Measurements from ENCODE around the gene DDX17. TPM values are rescaled to one million over a fixed set of nuclear protein-coding genes. Genes with fewer than 3 reads are reported as not detected.
A peak's percentile ranks its signal among the peaks of the same experiment; 100 is the strongest.

Gene DDX17
- total RNA-seq, 1 experiment from 2014 or later = 399 TPM

DNA sequence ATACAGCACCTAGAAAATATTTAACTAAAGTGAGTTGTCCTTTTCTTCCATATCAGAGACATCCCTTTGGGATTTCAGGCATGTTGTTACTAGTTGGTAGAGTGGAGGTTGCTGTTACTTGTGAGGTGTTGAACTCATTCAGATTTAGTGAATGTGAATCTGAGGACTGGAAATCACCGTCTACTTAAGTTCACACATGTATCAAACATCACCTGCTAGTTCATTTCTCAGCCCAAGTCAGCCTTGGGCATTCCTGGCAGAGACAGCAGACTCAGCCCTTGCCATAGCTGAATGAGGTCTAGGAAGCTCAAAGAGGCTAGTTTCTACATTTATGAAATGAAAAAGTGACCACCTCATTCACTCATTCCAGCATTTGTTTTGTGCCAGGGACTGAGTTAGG lies 28.5 kb downstream of the DDX17 start:
- Mint-ChIP-seq H3K4me3 (no peak overlapping the region), H3K4me1 (no peaks in the 10 kb centered on the region; the same call in 1 of the 2 replicates), H3K9me3 (no peaks in the 10 kb centered on the region), H3K36me3 (peaks cover 14% of the 10 kb centered on the region), H3K27ac (peak overlapping the region; percentile 55), H3K27me3 (ENCODE audit: low read depth) (no peaks in the 10 kb centered on the region)
- ATAC-seq (no peak), DNase-seq (ENCODE audit: low spot score) (no peak)
- ChIA-PET CTCF (no interaction called here), POLR2A (no interaction called here)
- TF ChIP-seq, protein P1, sequence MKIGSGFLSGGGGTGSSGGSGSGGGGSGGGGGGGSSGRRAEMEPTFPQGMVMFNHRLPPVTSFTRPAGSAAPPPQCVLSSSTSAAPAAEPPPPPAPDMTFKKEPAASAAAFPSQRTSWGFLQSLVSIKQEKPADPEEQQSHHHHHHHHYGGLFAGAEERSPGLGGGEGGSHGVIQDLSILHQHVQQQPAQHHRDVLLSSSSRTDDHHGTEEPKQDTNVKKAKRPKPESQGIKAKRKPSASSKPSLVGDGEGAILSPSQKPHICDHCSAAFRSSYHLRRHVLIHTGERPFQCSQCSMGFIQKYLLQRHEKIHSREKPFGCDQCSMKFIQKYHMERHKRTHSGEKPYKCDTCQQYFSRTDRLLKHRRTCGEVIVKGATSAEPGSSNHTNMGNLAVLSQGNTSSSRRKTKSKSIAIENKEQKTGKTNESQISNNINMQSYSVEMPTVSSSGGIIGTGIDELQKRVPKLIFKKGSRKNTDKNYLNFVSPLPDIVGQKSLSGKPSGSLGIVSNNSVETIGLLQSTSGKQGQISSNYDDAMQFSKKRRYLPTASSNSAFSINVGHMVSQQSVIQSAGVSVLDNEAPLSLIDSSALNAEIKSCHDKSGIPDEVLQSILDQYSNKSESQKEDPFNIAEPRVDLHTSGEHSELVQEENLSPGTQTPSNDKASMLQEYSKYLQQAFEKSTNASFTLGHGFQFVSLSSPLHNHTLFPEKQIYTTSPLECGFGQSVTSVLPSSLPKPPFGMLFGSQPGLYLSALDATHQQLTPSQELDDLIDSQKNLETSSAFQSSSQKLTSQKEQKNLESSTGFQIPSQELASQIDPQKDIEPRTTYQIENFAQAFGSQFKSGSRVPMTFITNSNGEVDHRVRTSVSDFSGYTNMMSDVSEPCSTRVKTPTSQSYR (CRISPR knock-in tag; IDR thresholded peaks at IDR 0.05) = no peak
- TF ChIP-seq, protein P2, sequence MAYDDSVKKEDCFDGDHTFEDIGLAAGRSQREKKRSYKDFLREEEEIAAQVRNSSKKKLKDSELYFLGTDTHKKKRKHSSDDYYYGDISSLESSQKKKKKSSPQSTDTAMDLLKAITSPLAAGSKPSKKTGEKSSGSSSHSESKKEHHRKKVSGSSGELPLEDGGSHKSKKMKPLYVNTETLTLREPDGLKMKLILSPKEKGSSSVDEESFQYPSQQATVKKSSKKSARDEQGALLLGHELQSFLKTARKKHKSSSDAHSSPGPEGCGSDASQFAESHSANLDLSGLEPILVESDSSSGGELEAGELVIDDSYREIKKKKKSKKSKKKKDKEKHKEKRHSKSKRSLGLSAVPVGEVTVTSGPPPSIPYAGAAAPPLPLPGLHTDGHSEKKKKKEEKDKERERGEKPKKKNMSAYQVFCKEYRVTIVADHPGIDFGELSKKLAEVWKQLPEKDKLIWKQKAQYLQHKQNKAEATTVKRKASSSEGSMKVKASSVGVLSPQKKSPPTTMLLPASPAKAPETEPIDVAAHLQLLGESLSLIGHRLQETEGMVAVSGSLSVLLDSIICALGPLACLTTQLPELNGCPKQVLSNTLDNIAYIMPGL (CRISPR knock-in tag; IDR thresholded peaks at IDR 0.05) = no peak
- TF ChIP-seq GABPB1 (CRISPR knock-in tag; IDR thresholded peaks at IDR 0.05) (no peak), JAZF1 (CRISPR knock-in tag; IDR thresholded peaks at IDR 0.05) (no peak), SMAD4 (CRISPR knock-in tag; IDR thresholded peaks at IDR 0.05) (no peak), ZNF423 (CRISPR knock-in tag; IDR thresholded peaks at IDR 0.05) (no peak), TEAD1 (CRISPR knock-in tag; IDR thresholded peaks at IDR 0.05) (no peak), RELA (CRISPR knock-in tag; IDR thresholded peaks at IDR 0.05; ENCODE audit: borderline replicate concordance) (no peak), ZNF232 (CRISPR knock-in tag; IDR thresholded peaks at IDR 0.05) (no peak), CREB1 (CRISPR knock-in tag; IDR thresholded peaks at IDR 0.05) (no peak), TP53 (CRISPR knock-in tag; IDR thresholded peaks at IDR 0.05) (no peak), ZBTB21 (CRISPR knock-in tag; IDR thresholded peaks at IDR 0.05; ENCODE audit: borderline replicate concordance) (no peak), CBFB (CRISPR knock-in tag; IDR thresholded peaks at IDR 0.05; ENCODE audit: low read depth) (no peak), SMAD3 (CRISPR knock-in tag; IDR thresholded peaks at IDR 0.05; ENCODE audit: borderline replicate concordance) (no peak)
- TF ChIP-seq, protein P3, sequence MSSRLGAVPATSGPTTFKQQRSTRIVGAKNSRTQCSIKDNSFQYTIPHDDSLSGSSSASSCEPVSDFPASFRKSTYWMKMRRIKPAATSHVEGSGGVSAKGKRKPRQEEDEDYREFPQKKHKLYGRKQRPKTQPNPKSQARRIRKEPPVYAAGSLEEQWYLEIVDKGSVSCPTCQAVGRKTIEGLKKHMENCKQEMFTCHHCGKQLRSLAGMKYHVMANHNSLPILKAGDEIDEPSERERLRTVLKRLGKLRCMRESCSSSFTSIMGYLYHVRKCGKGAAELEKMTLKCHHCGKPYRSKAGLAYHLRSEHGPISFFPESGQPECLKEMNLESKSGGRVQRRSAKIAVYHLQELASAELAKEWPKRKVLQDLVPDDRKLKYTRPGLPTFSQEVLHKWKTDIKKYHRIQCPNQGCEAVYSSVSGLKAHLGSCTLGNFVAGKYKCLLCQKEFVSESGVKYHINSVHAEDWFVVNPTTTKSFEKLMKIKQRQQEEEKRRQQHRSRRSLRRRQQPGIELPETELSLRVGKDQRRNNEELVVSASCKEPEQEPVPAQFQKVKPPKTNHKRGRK (CRISPR knock-in tag; IDR thresholded peaks at IDR 0.05; ENCODE audit: borderline replicate concordance) = no peak
- TF ChIP-seq, protein P4, sequence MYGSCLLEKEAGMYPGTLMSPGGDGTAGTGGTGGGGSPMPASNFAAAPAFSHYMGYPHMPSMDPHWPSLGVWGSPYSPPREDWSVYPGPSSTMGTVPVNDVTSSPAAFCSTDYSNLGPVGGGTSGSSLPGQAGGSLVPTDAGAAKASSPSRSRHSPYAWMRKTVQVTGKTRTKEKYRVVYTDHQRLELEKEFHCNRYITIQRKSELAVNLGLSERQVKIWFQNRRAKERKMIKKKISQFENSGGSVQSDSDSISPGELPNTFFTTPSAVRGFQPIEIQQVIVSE (CRISPR knock-in tag; IDR thresholded peaks at IDR 0.05; ENCODE audit: borderline replicate concordance) = no peak
- TF ChIP-seq, protein P5, sequence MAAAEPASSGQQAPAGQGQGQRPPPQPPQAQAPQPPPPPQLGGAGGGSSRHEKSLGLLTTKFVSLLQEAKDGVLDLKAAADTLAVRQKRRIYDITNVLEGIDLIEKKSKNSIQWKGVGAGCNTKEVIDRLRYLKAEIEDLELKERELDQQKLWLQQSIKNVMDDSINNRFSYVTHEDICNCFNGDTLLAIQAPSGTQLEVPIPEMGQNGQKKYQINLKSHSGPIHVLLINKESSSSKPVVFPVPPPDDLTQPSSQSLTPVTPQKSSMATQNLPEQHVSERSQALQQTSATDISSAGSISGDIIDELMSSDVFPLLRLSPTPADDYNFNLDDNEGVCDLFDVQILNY (CRISPR knock-in tag; IDR thresholded peaks at IDR 0.05) = no peak
- TF ChIP-seq, protein P6, sequence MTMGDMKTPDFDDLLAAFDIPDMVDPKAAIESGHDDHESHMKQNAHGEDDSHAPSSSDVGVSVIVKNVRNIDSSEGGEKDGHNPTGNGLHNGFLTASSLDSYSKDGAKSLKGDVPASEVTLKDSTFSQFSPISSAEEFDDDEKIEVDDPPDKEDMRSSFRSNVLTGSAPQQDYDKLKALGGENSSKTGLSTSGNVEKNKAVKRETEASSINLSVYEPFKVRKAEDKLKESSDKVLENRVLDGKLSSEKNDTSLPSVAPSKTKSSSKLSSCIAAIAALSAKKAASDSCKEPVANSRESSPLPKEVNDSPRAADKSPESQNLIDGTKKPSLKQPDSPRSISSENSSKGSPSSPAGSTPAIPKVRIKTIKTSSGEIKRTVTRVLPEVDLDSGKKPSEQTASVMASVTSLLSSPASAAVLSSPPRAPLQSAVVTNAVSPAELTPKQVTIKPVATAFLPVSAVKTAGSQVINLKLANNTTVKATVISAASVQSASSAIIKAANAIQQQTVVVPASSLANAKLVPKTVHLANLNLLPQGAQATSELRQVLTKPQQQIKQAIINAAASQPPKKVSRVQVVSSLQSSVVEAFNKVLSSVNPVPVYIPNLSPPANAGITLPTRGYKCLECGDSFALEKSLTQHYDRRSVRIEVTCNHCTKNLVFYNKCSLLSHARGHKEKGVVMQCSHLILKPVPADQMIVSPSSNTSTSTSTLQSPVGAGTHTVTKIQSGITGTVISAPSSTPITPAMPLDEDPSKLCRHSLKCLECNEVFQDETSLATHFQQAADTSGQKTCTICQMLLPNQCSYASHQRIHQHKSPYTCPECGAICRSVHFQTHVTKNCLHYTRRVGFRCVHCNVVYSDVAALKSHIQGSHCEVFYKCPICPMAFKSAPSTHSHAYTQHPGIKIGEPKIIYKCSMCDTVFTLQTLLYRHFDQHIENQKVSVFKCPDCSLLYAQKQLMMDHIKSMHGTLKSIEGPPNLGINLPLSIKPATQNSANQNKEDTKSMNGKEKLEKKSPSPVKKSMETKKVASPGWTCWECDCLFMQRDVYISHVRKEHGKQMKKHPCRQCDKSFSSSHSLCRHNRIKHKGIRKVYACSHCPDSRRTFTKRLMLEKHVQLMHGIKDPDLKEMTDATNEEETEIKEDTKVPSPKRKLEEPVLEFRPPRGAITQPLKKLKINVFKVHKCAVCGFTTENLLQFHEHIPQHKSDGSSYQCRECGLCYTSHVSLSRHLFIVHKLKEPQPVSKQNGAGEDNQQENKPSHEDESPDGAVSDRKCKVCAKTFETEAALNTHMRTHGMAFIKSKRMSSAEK (CRISPR knock-in tag; IDR thresholded peaks at IDR 0.05; ENCODE audit: borderline replicate concordance) = no peak

All from WTC11 (cell line).